GM13976 (cell line): ENCODE results near the gene ZNF101.
A peak's percentile ranks its signal among the peaks of the same experiment; 100 is the strongest.

ENCODE experiments used
- DNase-seq: peaks from one replicate; pipeline ENCODE4 v3.0.0; 2012; ENCODE audit warnings: low spot score
- CTCF ChIP-seq: IDR thresholded peaks from 2 replicates; pipeline ENCODE4 v1.5.1; 2012; ENCODE audit warnings: borderline replicate concordance, mild to moderate bottlenecking; ENCODE audit not compliant: insufficient read depth; ENCODE audit errors: extremely low read depth, missing control alignments, control extremely low read depth
- in situ Hi-C: fragments of 300-500 bp; cut with MboI; formaldehyde crosslinking; loops from one replicate; pipeline ENCODE4 v1.12.0; 2022; ENCODE audit warnings: low sequenced_read_pairs, mixed read lengths, inconsistent platforms; ENCODE audit not compliant: unreplicated experiment

The ZNF101 gene

GRCh38 chr19:19652482-19653295 lies 15.9 kb upstream of the ZNF101 start:
- TF ChIP-seq CTCF, result no peak
- no peak for DNase-seq
- in situ Hi-C loops, result no loop called here

- in situ Hi-C loops, result no loop called here
- no peak for TF ChIP-seq CTCF
- no peak for DNase-seq
Observed at GRCh38 chr19:19653597-19654147, 15.0 kb upstream of the ZNF101 start.

- in situ Hi-C loops, result no loop called here
- TF ChIP-seq CTCF, result no peak
- no peak for DNase-seq
Observed at GRCh38 chr19:19654441-19654840, 14.2 kb upstream of the ZNF101 start.

GRCh38 chr19:19655051-19655594 lies 13.5 kb upstream of the ZNF101 start:
- DNase-seq, result peak; percentile 23
- in situ Hi-C loops, result no loop called here
- no peak for TF ChIP-seq CTCF

- DNase-seq, result peak; percentile 28
- in situ Hi-C loops, result no loop called here
- no peak for TF ChIP-seq CTCF
Observed at GRCh38 chr19:19655641-19656343, 12.8 kb upstream of the ZNF101 start.
